ENCODE data around the gene TMC7. TPM values are rescaled to one million over a fixed set of nuclear protein-coding genes. Genes with fewer than 3 reads are reported as not detected.

The TMC7 gene
- total and polyA plus RNA-seq, 2 of the 13 experiments (the other 11 are each of a cell fraction or from before 2014, with no cell fraction given), result 1.2 to 5.1 TPM

DNA sequence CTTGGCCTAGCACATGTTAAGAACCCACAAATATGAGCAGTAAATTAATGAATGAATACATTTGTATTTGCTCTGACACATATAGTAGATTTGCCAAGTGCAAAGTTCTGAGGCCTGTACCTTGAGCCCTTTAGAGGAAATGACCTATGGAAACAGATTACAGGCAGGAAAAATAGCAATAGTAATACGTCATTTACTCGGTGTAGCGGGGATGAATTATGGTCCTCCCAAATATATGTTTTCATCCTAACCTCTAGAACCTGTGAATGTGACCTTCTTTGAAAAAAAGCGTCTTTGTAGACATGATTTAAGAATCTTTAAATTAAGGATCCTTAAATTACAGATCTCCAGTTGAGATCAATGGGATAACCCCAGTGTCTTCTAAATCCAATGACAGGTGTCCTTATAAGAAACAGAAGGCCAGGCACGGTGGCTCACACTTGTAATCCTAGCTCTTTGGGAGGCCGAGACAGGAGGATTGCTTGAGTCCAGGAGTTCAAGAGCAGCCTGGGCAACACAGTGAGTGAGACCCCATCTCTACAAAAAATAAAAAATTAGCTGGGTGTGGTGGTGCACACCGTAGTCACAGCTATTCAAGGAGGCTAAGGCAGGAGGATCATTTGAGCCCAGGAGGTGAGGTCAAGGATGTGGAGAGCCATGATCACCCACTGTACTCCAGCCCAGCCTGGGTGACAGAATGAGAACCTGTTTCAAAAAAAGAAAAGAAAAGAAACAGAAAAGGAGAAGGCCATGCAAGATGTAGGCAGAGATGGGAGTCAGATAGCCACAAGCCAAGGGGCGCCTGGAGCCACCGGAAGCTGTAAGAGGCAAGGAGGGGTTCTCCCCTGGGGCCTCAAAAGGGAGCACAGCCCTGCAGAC is 124.9 kb downstream of the TMC7 start (continued):
- TF ChIP-seq HOXA9 (CRISPR knock-in tag; IDR thresholded peaks at IDR 0.05; ENCODE audit: borderline replicate concordance) (no peak), ZFP36 (IDR thresholded peaks at IDR 0.05; ENCODE audit: borderline replicate concordance, low read depth, low read length, partially characterized antibody) (no peak), KDM6A (CRISPR knock-in tag; IDR thresholded peaks at IDR 0.05; ENCODE audit: low read depth) (peak; percentile 72; the same call in 1 of the 2 replicates), STAT5B (CRISPR knock-in tag; IDR thresholded peaks at IDR 0.05) (no peak), SMARCC2 (IDR thresholded peaks at IDR 0.05) (0 out of 2 replicates have a peak, but pooled peaks have one; percentile 47), NONO (IDR thresholded peaks at IDR 0.05) (no peak), NONO (CRISPR knock-in tag; conservative IDR thresholded peaks at IDR 0.05) (peak; percentile 7; the same call in 1 of the 2 replicates), REPIN1 (CRISPR knock-in tag; IDR thresholded peaks at IDR 0.05; ENCODE audit: borderline replicate concordance, low read depth) (peak; percentile 59; the same call in 1 of the 2 replicates), KLF9 (CRISPR knock-in tag; IDR thresholded peaks at IDR 0.05; ENCODE audit: low read depth) (0 out of 2 replicates have a peak, but pooled peaks have one; percentile 41), ZNF780A (CRISPR knock-in tag; IDR thresholded peaks at IDR 0.05) (0 out of 2 replicates have a peak, but pooled peaks have one; percentile 0), MYC (CRISPR knock-in tag; IDR thresholded peaks at IDR 0.05; ENCODE audit: borderline replicate concordance) (no peak), ZNF282 (IDR thresholded peaks at IDR 0.05; ENCODE audit: partially characterized antibody) (no peak), SIX4 (CRISPR knock-in tag; IDR thresholded peaks at IDR 0.05) (0 out of 2 replicates have a peak, but pooled peaks have one; percentile 30), DMAP1 (CRISPR knock-in tag; IDR thresholded peaks at IDR 0.05) (peak; percentile 6; the same call in 1 of the 2 replicates), ZNF776 (CRISPR knock-in tag; IDR thresholded peaks at IDR 0.05) (no peak), CREM (IDR thresholded peaks at IDR 0.05) (peak; percentile 81), CREM (CRISPR knock-in tag; IDR thresholded peaks at IDR 0.05) (no peak), NR2C2 (CRISPR knock-in tag; IDR thresholded peaks at IDR 0.05; ENCODE audit: borderline replicate concordance) (peak; percentile 53; the same call in 1 of the 2 replicates)
- TF ChIP-seq, protein P1, sequence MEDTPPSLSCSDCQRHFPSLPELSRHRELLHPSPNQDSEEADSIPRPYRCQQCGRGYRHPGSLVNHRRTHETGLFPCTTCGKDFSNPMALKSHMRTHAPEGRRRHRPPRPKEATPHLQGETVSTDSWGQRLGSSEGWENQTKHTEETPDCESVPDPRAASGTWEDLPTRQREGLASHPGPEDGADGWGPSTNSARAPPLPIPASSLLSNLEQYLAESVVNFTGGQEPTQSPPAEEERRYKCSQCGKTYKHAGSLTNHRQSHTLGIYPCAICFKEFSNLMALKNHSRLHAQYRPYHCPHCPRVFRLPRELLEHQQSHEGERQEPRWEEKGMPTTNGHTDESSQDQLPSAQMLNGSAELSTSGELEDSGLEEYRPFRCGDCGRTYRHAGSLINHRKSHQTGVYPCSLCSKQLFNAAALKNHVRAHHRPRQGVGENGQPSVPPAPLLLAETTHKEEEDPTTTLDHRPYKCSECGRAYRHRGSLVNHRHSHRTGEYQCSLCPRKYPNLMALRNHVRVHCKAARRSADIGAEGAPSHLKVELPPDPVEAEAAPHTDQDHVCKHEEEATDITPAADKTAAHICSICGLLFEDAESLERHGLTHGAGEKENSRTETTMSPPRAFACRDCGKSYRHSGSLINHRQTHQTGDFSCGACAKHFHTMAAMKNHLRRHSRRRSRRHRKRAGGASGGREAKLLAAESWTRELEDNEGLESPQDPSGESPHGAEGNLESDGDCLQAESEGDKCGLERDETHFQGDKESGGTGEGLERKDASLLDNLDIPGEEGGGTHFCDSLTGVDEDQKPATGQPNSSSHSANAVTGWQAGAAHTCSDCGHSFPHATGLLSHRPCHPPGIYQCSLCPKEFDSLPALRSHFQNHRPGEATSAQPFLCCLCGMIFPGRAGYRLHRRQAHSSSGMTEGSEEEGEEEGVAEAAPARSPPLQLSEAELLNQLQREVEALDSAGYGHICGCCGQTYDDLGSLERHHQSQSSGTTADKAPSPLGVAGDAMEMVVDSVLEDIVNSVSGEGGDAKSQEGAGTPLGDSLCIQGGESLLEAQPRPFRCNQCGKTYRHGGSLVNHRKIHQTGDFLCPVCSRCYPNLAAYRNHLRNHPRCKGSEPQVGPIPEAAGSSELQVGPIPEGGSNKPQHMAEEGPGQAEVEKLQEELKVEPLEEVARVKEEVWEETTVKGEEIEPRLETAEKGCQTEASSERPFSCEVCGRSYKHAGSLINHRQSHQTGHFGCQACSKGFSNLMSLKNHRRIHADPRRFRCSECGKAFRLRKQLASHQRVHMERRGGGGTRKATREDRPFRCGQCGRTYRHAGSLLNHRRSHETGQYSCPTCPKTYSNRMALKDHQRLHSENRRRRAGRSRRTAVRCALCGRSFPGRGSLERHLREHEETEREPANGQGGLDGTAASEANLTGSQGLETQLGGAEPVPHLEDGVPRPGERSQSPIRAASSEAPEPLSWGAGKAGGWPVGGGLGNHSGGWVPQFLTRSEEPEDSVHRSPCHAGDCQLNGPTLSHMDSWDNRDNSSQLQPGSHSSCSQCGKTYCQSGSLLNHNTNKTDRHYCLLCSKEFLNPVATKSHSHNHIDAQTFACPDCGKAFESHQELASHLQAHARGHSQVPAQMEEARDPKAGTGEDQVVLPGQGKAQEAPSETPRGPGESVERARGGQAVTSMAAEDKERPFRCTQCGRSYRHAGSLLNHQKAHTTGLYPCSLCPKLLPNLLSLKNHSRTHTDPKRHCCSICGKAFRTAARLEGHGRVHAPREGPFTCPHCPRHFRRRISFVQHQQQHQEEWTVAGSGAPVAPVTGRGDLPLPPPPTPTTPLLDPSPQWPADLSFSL (CRISPR knock-in tag; IDR thresholded peaks at IDR 0.05), result no peak
- TF ChIP-seq, protein P2, sequence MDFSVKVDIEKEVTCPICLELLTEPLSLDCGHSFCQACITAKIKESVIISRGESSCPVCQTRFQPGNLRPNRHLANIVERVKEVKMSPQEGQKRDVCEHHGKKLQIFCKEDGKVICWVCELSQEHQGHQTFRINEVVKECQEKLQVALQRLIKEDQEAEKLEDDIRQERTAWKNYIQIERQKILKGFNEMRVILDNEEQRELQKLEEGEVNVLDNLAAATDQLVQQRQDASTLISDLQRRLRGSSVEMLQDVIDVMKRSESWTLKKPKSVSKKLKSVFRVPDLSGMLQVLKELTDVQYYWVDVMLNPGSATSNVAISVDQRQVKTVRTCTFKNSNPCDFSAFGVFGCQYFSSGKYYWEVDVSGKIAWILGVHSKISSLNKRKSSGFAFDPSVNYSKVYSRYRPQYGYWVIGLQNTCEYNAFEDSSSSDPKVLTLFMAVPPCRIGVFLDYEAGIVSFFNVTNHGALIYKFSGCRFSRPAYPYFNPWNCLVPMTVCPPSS (IDR thresholded peaks at IDR 0.05), result no peak
